ENCODE measurements around the gene CTRB2. TPM values are rescaled to one million over a fixed set of nuclear protein-coding genes. Genes with fewer than 3 reads are reported as not detected.

The CTRB2 gene
- total and polyA plus RNA-seq, 8 donors, result 0.14 TPM; not detected in 7

DNA sequence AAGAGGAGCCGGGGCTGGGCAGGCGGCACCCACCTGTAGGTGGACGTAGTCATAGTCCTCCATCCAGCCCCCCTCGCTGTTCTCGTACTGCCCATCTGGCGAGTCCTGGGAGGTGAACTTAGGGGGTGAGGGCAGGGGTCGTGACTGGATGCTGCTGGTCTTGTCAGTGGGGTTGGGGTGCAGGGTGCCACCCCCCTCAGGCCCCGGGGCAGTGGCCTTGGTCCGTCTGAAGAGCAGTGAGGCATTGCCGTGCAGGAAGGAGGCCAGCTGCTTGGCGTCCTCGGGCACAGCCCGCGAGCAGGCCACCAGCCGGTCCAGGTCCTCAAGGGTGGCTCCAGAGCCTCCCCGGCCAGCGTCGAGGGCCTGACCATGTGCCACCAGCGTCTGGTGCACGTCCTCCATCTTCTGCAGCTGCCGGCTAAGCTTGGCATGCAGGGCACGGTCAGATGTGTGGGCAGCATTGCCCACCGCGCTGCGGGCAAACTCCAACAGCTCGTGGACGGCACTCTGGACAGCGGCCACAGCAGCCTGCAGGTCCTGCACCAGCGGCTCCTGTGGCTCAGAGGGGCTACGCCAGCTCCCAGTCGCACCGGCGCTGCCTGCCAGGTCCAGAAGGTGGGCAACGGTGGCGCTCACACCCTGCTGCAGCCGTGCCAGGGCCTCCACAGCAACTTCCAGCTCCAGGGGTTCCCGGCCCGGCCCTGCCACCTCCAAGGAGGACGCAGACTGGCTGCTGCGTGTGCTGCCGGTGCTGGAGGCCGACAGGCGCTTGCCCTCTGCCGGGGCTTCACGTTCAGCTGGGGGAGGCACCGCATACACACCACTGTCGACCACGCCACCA, 28.1 kb upstream of the CTRB2 start:
- intact Hi-C loops (cut with DNase I), result loop anchor here in 1 of 2 donors (5.0 kb wide), 1 partner anchor 152 kb away; no protein-coding TSS in a partner anchor
- Histone ChIP-seq H3K9me3 (no peaks in the 10 kb centered on the region), H3K27ac (peak overlapping the region in 1 of 2 donors; percentile 7), H3K27me3 (peaks cover 0 to 8% of the 10 kb centered on the region in 2 donors), H3K4me1 (peaks cover 14 to 30% of the 10 kb centered on the region in 2 donors), H3K36me3 (peaks cover 0 to 55% of the 10 kb centered on the region in 2 donors), H3K4me3 (no peak overlapping the region)
- DNase-seq, result peak in 1 of 4 donors; percentile 83
- no peak for TF ChIP-seq CTCF (IDR thresholded peaks at IDR 0.05)
- no peak for ATAC-seq

- Histone ChIP-seq H3K27ac (no peak overlapping the region), H3K4me1 (peaks cover 6 to 17% of the 10 kb centered on the region in 2 donors), H3K27me3 (peaks cover 0 to 8% of the 10 kb centered on the region in 2 donors), H3K36me3 (peaks cover 0 to 70% of the 10 kb centered on the region in 2 donors), H3K4me3 (no peak overlapping the region), H3K9me3 (no peaks in the 10 kb centered on the region)
- DNase-seq, result no peak
- TF ChIP-seq CTCF (IDR thresholded peaks at IDR 0.05), result no peak
- ATAC-seq, result no peak
- intact Hi-C loops (cut with DNase I), result loop anchor here in 1 of 2 donors (5.0 kb wide), 1 partner anchor 154 kb away; no protein-coding TSS in a partner anchor
Observed at GRCh38 chr16:75233611-75233938, 26.6 kb upstream of the CTRB2 start.

DNA sequence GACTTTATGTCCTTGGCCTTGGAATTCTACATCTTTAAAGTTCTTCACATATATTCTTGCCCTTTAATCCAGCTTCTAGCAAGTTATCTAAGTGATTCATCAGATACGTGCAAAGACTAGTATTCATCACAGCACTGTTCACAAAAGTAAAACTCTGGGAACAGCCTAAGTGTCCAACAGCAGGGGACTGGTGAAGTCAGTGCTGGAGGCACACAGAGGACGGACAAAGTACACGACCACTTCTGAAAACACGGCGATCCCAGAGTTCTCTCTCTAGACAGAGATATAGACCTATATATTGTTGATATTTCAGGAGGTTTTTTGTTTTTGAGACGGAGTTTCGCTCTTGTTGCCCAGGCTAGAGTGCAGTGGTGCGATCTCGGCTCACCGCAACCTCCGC, 24.6 kb upstream of the CTRB2 start:
- H3K4me3 ChIP-seq, result no peak overlapping the region
- peaks cover 0 to 7% of the 10 kb centered on the region in 2 donors for H3K4me1 ChIP-seq
- ATAC-seq (no peak), DNase-seq (no peak)
- peaks cover 0 to 8% of the 10 kb centered on the region in 2 donors for H3K27me3 ChIP-seq
- TF ChIP-seq CTCF (IDR thresholded peaks at IDR 0.05), result no peak
- H3K36me3 ChIP-seq, result peaks cover 0 to 77% of the 10 kb centered on the region in 2 donors
- intact Hi-C loops (cut with DNase I), result loop anchor here in 1 of 2 donors (5.0 kb wide), 1 partner anchor 156 kb away; no protein-coding TSS in a partner anchor
- H3K27ac ChIP-seq, result no peak overlapping the region
- H3K9me3 ChIP-seq, result no peaks in the 10 kb centered on the region

GRCh38 chr16:75230471-75231110, 23.6 kb upstream of the CTRB2 start:
- H3K27ac ChIP-seq, result peak overlapping the region in 1 of 2 donors; percentile 13
- peaks cover 0 to 70% of the 10 kb centered on the region in 2 donors for H3K36me3 ChIP-seq
- ATAC-seq (no peak), DNase-seq (no peak)
- no peaks in the 10 kb centered on the region for H3K9me3 ChIP-seq
- H3K4me1 ChIP-seq, result peaks cover 0 to 7% of the 10 kb centered on the region in 2 donors
- no peak overlapping the region for H3K4me3 ChIP-seq
- TF ChIP-seq CTCF (IDR thresholded peaks at IDR 0.05), result no peak
- H3K27me3 ChIP-seq, result peaks cover 0 to 17% of the 10 kb centered on the region in 2 donors
- intact Hi-C loops (cut with DNase I), result loop anchor here in 1 of 2 donors (5.0 kb wide), 1 partner anchor 157 kb away; no protein-coding TSS in a partner anchor
